Fibroblast of villous mesenchyme (primary cell): ENCODE results near the gene PRKCB. TPM values are rescaled to one million over a fixed set of nuclear protein-coding genes. Genes with fewer than 3 reads are reported as not detected.

ENCODE experiments used
- DNase-seq: peaks from one replicate; pipeline ENCODE4 v3.0.0-alpha.2; 2010; ENCODE audit warnings: low read depth
- H3K4me3 ChIP-seq: 2 replicates; pipeline ENCODE4 v1.5.1; 2011; ENCODE audit warnings: low read depth, mild to moderate bottlenecking, low read length
- CTCF ChIP-seq: IDR thresholded peaks from 2 replicates; pipeline ENCODE4 v1.5.1; 2012; ENCODE audit warnings: low read depth, mild to moderate bottlenecking, low read length; ENCODE audit not compliant: insufficient read depth
- total RNA-seq: library from RNA; depleted of rRNA; stranded (reverse); fragments of >200 nt; gene quantifications from 2 replicates; pipeline ENCODE4 v1.2.3, GENCODE V29; 2012

The PRKCB gene
- total RNA-seq, 1 donor = not detected

GRCh38 chr16:23833960-23834685 is 1.7 kb upstream of the PRKCB start:
- no peak for DNase-seq
- no peak for TF ChIP-seq CTCF
- H3K4me3 ChIP-seq = no peak overlapping the region

GRCh38 chr16:23836078-23836403 is 258 bp downstream of the PRKCB start:
- no peak for TF ChIP-seq CTCF

DNA sequence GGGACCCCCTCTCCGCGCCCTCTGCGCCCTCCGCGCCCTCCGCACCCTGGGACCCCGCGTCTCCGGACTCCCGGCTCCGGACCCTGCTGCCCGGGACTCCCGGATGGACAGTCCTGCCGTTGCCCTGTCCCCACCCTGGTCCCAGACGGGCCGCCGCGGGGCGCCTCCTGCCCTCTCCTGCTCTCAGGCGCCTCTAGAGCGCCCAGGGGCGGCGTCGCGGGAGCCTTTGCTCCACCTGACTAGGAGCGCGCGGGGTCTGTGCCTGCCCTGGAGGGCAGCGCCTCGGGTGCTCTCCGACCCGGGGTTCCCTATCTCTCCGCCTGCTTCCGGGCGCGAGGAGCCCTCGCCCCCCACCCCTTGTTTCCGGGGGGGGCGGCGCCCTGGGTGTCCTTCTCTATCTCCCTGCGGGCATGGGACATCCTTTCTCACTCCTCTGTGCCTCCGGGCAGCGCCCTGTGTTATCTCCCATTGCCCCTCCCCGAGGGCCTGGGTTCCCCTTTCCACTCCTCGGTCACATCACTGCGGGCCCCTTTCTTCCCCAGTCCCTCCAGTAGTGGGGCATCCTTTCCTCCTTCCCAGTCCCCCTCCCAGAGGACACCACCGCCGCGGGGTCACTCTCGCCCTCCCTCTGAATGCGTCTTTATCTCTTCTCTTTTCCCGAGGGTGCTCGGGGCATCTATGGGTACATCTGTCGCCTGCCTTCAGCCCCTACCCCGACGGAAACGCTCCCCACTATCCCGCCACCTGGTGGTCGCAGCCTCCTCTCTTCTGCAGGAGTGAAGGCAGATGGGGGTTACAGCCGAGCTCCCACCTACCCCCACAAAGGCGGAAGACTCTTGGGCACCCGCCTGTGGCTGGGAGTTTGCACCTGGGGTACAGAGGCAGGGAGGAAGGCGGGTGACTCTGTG is 875 bp downstream of the PRKCB start:
- H3K4me3 ChIP-seq = no peak overlapping the region
- no peak for TF ChIP-seq CTCF
- no peak for DNase-seq

More at GRCh38 chr16:23836078-23836403, 258 bp downstream of the PRKCB start:
- H3K4me3 ChIP-seq = no peak overlapping the region
- DNase-seq = no peak

DNA sequence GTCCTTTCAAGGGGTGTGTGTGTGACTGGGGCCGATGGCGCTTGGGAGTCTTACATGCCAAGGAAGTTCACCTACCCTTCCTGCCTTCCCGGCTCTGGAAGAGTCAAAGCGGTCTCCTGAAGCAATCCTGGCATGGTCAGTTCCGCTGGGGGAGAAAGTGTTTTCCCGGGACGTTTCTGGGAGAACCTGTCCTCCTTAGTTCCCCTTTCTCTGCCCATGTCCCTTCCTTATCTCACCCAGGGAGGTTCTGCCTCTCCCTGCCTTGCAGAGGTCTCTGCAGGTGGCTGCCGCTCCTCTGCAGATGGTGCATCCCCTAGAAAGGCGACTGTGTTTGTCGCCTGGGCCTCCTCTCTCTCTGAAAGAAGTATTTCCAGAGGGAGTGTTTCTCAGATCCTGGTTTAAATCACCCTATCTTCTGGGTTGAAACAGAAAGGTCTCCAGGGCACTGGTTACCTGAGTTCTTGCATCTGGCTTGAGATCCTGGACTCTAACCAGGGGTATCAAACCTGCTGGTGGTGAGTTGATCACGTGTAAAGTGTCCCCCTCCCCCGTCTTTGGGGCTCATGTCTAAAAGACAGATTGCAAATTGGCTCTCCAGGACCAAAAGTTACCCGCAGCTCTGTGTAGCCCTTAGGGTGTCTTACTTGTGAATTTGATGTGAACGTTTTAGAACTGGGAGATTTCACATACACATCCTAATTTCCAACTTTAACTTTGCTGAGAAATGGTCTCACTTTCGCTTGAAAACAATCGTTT is 1.9 kb downstream of the PRKCB start:
- no peak for DNase-seq
- TF ChIP-seq CTCF = no peak
- no peak overlapping the region for H3K4me3 ChIP-seq

GRCh38 chr16:23838485-23839142 is 2.8 kb downstream of the PRKCB start:
- DNase-seq = no peak

More at GRCh38 chr16:23838485-23839142, 2.8 kb downstream of the PRKCB start:
- TF ChIP-seq CTCF = no peak
- H3K4me3 ChIP-seq = no peak overlapping the region
